Activated naive CD8-positive, alpha-beta T cell treated with anti-CD3 and anti-CD28 coated beads for 36 hours (primary cell): Measurements from ENCODE around the gene PRELP. TPM values are rescaled to one million over a fixed set of nuclear protein-coding genes. Genes with fewer than 3 reads are reported as not detected.
"Not testable (repeated sequence)": the region's sequence is repeated elsewhere in the genome, so short reads cannot be mapped to it uniquely, and the experiment has no call there.

Experiments
- DNase-seq: peaks from one replicate; pipeline ENCODE4 v3.0.0; 2021
- H3K27ac Mint-ChIP-seq: one replicate; pipeline ENCODE4 v1.8.0; 2022; ENCODE audit warnings: mild to moderate bottlenecking, moderate library complexity, mixed read lengths
- H3K27me3 Mint-ChIP-seq: one replicate; pipeline ENCODE4 v1.8.0; 2022; ENCODE audit warnings: mild to moderate bottlenecking, mixed read lengths
- H3K36me3 Mint-ChIP-seq: one replicate; pipeline ENCODE4 v1.8.0; 2021; ENCODE audit warnings: mild to moderate bottlenecking, mixed read lengths
- H3K4me1 Mint-ChIP-seq: one replicate; pipeline ENCODE4 v1.8.0; 2021; ENCODE audit warnings: mixed read lengths
- H3K4me3 Mint-ChIP-seq: one replicate; pipeline ENCODE4 v1.8.0; 2022; ENCODE audit warnings: mild to moderate bottlenecking, moderate library complexity, mixed read lengths
- H3K9me3 Mint-ChIP-seq: one replicate; pipeline ENCODE4 v1.8.0; 2022; ENCODE audit warnings: mixed read lengths
- total RNA-seq, 2 experiments: library from RNA; stranded (reverse); gene quantifications; one replicate each; pipeline ENCODE4 v1.2.3, GENCODE V29; 2021

PRELP gene
- total RNA-seq, 2 experiments from 2014 or later: not detected

- not testable (repeated sequence) for H3K4me3 Mint-ChIP-seq, H3K27ac Mint-ChIP-seq
Measured at GRCh38 chr1:203518139-203518538, 42.5 kb downstream of the PRELP start.

DNA sequence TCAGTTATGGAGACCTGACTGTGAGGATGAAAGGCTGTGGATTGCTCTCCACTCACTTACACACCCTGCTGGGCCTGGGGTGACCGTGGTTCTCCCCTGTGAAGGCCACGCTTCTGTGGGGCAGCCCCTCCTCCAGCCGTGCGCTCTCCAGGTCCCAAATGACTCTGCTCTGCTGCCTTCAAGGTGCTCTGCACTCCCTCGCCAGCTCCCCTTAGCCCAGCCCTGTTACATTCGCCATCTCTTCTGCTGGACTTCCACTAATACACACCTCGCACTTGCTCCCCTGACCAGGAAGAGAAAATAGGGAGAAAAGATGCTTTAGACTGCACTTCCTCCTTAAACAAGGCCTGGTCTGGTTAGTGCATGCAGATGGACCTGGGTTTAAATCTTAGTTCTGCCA, 42.9 kb downstream of the PRELP start:
- H3K27me3 Mint-ChIP-seq: no peaks in the 10 kb centered on the region
- H3K4me3 Mint-ChIP-seq: no peak overlapping the region
- no peak for DNase-seq
- H3K9me3 Mint-ChIP-seq: no peaks in the 10 kb centered on the region
- H3K27ac Mint-ChIP-seq: no peak overlapping the region
- H3K36me3 Mint-ChIP-seq: no peaks in the 10 kb centered on the region
- H3K4me1 Mint-ChIP-seq: peaks cover 9% of the 10 kb centered on the region

More at GRCh38 chr1:203518139-203518538, 42.5 kb downstream of the PRELP start:
- DNase-seq, H3K27me3 Mint-ChIP-seq, H3K36me3 Mint-ChIP-seq, H3K9me3 Mint-ChIP-seq: not testable (repeated sequence)
- H3K4me1 Mint-ChIP-seq: peaks cover 13% of the 10 kb centered on the region

DNA sequence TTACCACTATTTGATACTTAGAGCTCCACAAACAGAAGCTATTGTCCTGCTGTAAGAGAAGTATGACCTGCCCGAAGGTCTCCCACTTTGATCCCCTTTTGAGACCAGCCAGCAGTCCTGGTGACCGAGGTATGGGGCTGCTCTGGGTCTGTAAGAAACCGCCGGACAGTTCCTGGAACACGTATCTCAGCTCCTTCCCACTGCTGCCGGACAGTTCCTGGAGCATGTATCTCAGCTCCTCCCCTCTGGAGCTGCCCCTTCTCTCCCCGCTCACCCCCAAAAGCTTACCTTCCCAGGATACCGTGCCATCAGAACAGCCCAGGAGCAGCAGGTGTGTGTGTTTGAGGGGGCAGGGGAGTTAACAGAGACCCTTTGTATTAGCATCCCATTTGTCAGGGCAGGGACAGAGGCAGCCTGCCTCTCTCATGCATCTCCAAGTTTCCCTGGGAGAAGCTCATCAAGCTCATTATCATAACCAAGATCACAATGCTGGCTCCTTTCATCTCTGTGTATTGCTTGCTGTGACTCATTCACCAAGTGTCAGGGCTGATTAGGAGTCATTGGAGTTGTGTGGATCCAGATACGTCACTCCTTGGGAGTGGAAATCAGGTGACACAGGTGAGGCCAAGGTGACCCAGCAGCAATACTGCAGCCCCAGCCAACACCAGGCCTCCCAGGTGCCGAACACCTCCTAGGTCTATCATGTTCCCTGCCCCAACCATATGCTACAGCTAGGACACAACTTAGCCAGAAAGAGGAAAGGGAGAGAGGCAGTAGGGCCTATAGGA, 43.6 kb downstream of the PRELP start:
- no peaks in the 10 kb centered on the region for H3K9me3 Mint-ChIP-seq
- no peaks in the 10 kb centered on the region for H3K27me3 Mint-ChIP-seq
- no peak overlapping the region for H3K4me3 Mint-ChIP-seq
- H3K4me1 Mint-ChIP-seq: peaks cover 3% of the 10 kb centered on the region
- H3K27ac Mint-ChIP-seq: no peak overlapping the region
- no peaks in the 10 kb centered on the region for H3K36me3 Mint-ChIP-seq
- no peak for DNase-seq

- Mint-ChIP-seq H3K27ac (no peak overlapping the region), H3K36me3 (no peaks in the 10 kb centered on the region), H3K27me3 (no peaks in the 10 kb centered on the region), H3K9me3 (no peaks in the 10 kb centered on the region), H3K4me1 (no peaks in the 10 kb centered on the region), H3K4me3 (no peak overlapping the region)
- DNase-seq: no peak
Measured at GRCh38 chr1:203519896-203520295, 44.3 kb downstream of the PRELP start.

GRCh38 chr1:203520315-203520714, 44.7 kb downstream of the PRELP start:
- Mint-ChIP-seq H3K9me3 (no peaks in the 10 kb centered on the region), H3K4me1 (no peaks in the 10 kb centered on the region), H3K27me3 (no peaks in the 10 kb centered on the region), H3K27ac (no peak overlapping the region), H3K36me3 (no peaks in the 10 kb centered on the region), H3K4me3 (no peak overlapping the region)
- DNase-seq: no peak

- Mint-ChIP-seq H3K9me3 (no peaks in the 10 kb centered on the region), H3K27ac (no peak overlapping the region), H3K36me3 (no peaks in the 10 kb centered on the region), H3K27me3 (no peaks in the 10 kb centered on the region), H3K4me1 (no peaks in the 10 kb centered on the region), H3K4me3 (no peak overlapping the region)
- no peak for DNase-seq
Measured at GRCh38 chr1:203521074-203521794, 45.6 kb downstream of the PRELP start.

DNA sequence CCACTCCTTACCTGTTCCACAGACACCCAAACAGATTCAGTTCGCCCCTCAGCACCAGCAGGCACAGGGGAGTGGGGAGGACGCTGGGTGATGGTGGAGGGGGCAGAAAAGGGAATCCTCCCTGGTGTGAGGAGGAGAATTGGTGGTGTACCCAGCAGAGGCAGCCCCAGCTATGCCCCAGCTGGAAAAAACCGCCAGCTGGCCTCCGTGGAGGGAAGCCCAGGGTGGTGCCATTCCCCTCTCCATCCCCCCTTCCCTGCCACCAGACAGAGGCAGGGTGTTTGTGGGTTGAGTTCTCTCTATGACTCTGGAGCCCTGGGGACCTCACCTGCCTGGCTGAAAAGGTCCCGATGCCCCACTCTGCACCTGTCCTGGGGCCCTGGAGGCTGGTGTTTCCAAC, 46.2 kb downstream of the PRELP start:
- H3K4me3 Mint-ChIP-seq: no peak overlapping the region
- H3K4me1 Mint-ChIP-seq: no peaks in the 10 kb centered on the region
- no peak for DNase-seq
- H3K27me3 Mint-ChIP-seq: no peaks in the 10 kb centered on the region
- H3K36me3 Mint-ChIP-seq: no peaks in the 10 kb centered on the region
- no peak overlapping the region for H3K27ac Mint-ChIP-seq
- H3K9me3 Mint-ChIP-seq: no peaks in the 10 kb centered on the region

DNA sequence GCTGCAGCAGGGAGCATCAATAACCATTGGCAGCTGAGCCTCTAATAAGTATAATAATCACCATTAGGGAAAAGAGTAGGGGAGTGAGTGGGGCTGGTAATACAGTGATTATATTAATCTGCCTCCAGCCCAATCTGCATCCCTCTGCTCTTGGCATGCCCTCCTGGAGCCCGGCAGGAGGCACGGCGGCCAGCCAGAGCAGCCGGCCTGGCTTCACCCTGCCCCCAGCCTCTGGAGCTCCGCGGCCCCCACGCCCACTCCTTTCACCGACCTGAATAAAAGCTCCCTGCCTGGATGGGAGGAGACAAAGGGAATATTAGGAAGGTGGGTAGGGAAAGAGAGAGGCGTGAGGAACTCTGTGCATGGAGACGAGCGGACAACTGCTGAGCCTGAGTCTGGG, 46.6 kb downstream of the PRELP start:
- no peaks in the 10 kb centered on the region for H3K27me3 Mint-ChIP-seq
- no peak for DNase-seq
- no peak overlapping the region for H3K4me3 Mint-ChIP-seq
- H3K36me3 Mint-ChIP-seq: no peaks in the 10 kb centered on the region
- no peaks in the 10 kb centered on the region for H3K9me3 Mint-ChIP-seq
- H3K27ac Mint-ChIP-seq: no peak overlapping the region
- no peaks in the 10 kb centered on the region for H3K4me1 Mint-ChIP-seq

GRCh38 chr1:203523667-203524066, 48.1 kb downstream of the PRELP start:
- Mint-ChIP-seq H3K9me3 (no peaks in the 10 kb centered on the region), H3K27ac (no peak overlapping the region), H3K36me3 (no peaks in the 10 kb centered on the region), H3K4me1 (no peaks in the 10 kb centered on the region), H3K4me3 (no peak overlapping the region), H3K27me3 (no peaks in the 10 kb centered on the region)
- no peak for DNase-seq

GRCh38 chr1:203524152-203524551, 48.5 kb downstream of the PRELP start:
- H3K36me3 Mint-ChIP-seq: no peaks in the 10 kb centered on the region
- no peak overlapping the region for H3K4me3 Mint-ChIP-seq
- no peak overlapping the region for H3K27ac Mint-ChIP-seq
- DNase-seq: no peak
- H3K27me3 Mint-ChIP-seq: no peaks in the 10 kb centered on the region
- peaks cover 2% of the 10 kb centered on the region for H3K4me1 Mint-ChIP-seq
- no peaks in the 10 kb centered on the region for H3K9me3 Mint-ChIP-seq

GRCh38 chr1:203524824-203525223, 49.2 kb downstream of the PRELP start:
- Mint-ChIP-seq H3K36me3 (no peaks in the 10 kb centered on the region), H3K9me3 (no peaks in the 10 kb centered on the region), H3K27ac (no peak overlapping the region), H3K4me1 (peaks cover 6% of the 10 kb centered on the region), H3K27me3 (no peaks in the 10 kb centered on the region), H3K4me3 (no peak overlapping the region)
- DNase-seq: no peak

DNA sequence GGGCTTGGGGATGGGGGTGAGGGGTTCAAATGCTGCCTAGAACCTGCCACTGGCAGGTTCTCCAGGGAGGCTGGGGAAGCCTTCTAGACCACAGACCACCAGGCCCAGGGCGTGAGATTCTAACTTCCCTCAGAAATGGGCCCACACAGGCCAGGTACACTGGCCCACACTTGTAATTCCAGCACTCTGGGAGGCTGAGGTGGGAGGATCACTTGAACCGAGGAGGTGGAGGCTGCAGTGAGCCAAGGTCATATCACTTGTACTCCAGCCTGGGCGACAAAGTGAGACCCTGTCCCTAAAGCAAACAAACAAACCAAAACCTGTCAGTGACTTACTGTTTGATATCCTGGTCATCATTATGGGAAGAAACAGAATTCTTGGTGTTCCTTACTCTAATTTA, 50.1 kb downstream of the PRELP start:
- no peaks in the 10 kb centered on the region for H3K27me3 Mint-ChIP-seq
- no peaks in the 10 kb centered on the region for H3K36me3 Mint-ChIP-seq
- peaks cover 8% of the 10 kb centered on the region for H3K4me1 Mint-ChIP-seq
- H3K27ac Mint-ChIP-seq: no peak overlapping the region
- H3K9me3 Mint-ChIP-seq: no peaks in the 10 kb centered on the region
- H3K4me3 Mint-ChIP-seq: no peak overlapping the region
- DNase-seq: no peak

GRCh38 chr1:203526130-203526529, 50.5 kb downstream of the PRELP start:
- Mint-ChIP-seq H3K36me3 (no peaks in the 10 kb centered on the region), H3K27ac (no peak overlapping the region)

DNA sequence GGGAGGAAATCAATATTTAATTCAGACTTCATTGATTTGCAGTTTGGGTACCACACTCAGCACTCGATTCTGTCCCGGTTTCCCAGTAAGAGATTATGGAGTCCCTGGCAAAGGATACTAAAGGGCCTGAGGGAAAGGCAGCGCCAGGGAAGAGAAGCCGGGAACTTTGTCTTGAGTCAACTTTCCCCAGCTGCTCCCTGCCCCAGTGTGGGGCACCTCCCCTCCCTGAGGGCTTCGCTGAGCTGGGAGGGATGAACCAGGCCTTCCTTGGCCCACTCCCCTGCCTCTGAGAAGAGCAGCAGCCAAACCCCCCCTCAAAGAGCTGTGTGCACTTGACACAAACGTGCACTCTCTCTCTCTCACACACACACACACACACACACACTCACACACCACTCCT, 51.0 kb downstream of the PRELP start:
- Mint-ChIP-seq H3K9me3 (no peaks in the 10 kb centered on the region), H3K4me1 (peaks cover 8% of the 10 kb centered on the region), H3K4me3 (no peak overlapping the region), H3K27ac (no peak overlapping the region), H3K36me3 (no peaks in the 10 kb centered on the region), H3K27me3 (no peaks in the 10 kb centered on the region)
- no peak for DNase-seq

More at GRCh38 chr1:203526130-203526529, 50.5 kb downstream of the PRELP start:
- Mint-ChIP-seq H3K4me3 (no peak overlapping the region), H3K27me3 (no peaks in the 10 kb centered on the region), H3K9me3 (no peaks in the 10 kb centered on the region), H3K4me1 (peaks cover 8% of the 10 kb centered on the region)
- DNase-seq: no peak

DNA sequence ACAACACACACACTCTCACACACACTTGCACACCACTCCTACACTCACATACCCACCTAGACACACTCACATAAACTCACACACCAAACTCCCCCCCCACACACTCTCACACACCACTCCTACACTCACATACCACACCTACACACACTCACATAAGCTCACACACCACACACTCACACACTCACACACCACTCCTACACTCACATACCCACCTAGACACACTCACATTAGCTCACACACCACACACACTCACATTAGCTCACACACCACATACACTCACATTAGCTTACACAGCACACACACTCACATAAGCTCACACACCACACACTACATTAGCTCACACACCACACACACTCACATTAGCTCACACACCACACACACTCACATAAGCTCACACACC, 51.4 kb downstream of the PRELP start:
- DNase-seq: no peak
- Mint-ChIP-seq H3K27ac (no peak overlapping the region), H3K36me3 (no peaks in the 10 kb centered on the region), H3K27me3 (no peaks in the 10 kb centered on the region), H3K4me1 (peaks cover 8% of the 10 kb centered on the region), H3K4me3 (no peak overlapping the region), H3K9me3 (no peaks in the 10 kb centered on the region)

DNA sequence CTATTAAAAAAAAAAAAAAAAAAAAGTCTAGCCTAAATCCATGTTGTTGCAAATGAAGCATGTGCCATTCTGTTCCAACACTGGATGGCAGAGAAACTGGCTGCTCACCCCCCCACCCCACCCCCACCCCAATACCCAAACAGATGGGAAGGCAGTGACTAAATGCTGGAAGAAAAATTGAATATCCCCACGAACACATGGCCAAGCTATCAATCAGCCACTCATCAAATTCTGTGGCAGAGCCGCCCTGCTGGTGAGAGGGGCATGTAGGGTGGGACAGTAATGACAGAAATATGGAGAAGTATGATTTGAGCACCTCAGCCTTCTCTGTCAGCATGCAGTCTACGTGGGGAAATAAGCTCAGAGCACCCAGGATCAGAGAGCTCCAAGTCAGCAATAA, 52.5 kb downstream of the PRELP start:
- Mint-ChIP-seq H3K27me3 (no peaks in the 10 kb centered on the region), H3K27ac (no peak overlapping the region), H3K36me3 (no peaks in the 10 kb centered on the region), H3K9me3 (no peaks in the 10 kb centered on the region), H3K4me3 (no peak overlapping the region), H3K4me1 (peaks cover 8% of the 10 kb centered on the region)
- DNase-seq: no peak
